ENCODE results near the gene DDR1. TPM values are rescaled to one million over a fixed set of nuclear protein-coding genes. Genes with fewer than 3 reads are reported as not detected.
A peak's percentile ranks its signal among the peaks of the same experiment; 100 is the strongest.
"Not testable (repeated sequence)": the region's sequence is repeated elsewhere in the genome, so short reads cannot be mapped to it uniquely, and the experiment has no call there.

Gene DDR1
- total RNA-seq, 4 donors from 2014 or later: 25.4 to 40.4 (median 30.9) TPM

- WGBS, 2 donors (ENCODE audit: low coverage in 1 of 2): 5 to 40% methylated on average over 2 to 4 of the region's 5 CpGs
- H3K4me1 ChIP-seq: peaks cover 3 to 32% (median 17%) of the 10 kb centered on the region in 3 donors
- TF ChIP-seq CTCF (IDR thresholded peaks at IDR 0.05) (peak in 3 of 4 experiments; percentile 63 to 72 (median 65)), POLR2AphosphoS5 (IDR thresholded peaks at IDR 0.05) (no peak)
- no peaks in the 10 kb centered on the region for H3K9me3 ChIP-seq
- no peaks in the 10 kb centered on the region for H3K27me3 ChIP-seq
- peak overlapping the region; percentile 66 to 93 (median 92) for H3K27ac ChIP-seq
- H3K4me3 ChIP-seq: no peak overlapping the region
- H3K36me3 ChIP-seq: peaks cover 0 to 69% of the 10 kb centered on the region in 2 donors
- ATAC-seq: no peak
Observed at GRCh38 chr6:30915591-30915946, 31.2 kb downstream of the DDR1 start.

DNA sequence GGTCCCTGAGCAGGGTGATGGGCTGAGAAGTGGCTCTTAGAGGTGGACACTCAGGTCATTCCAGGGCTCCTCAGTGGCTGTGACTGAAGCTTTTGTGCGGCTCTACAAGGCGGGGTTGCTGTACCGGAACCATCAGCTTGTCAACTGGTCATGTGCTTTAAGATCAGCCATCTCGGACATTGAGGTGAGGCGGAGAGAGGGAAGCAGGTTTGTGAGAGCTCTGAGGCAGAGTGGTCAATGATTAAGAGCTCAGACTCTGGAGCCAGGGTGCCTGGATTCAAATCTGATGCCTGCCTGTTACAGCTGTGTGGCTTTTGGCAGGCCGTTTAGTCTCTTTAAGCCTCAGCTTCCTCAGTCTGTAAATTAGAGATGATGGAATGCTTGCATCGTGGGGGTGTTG lies 32.7 kb downstream of the DDR1 start:
- TF ChIP-seq CTCF (IDR thresholded peaks at IDR 0.05) (no peak), POLR2A (IDR thresholded peaks at IDR 0.05) (no peak), POLR2AphosphoS5 (IDR thresholded peaks at IDR 0.05) (no peak), EP300 (IDR thresholded peaks at IDR 0.05) (no peak)
- 87 to 89% methylated on average over 4 to 5 of the region's 7 CpGs for WGBS, 2 donors (ENCODE audit: low coverage in 1 of 2)
- H3K27me3 ChIP-seq: no peaks in the 10 kb centered on the region
- no peak overlapping the region for H3K4me3 ChIP-seq
- peaks cover 3 to 32% (median 17%) of the 10 kb centered on the region in 3 donors for H3K4me1 ChIP-seq
- no peak overlapping the region for H3K27ac ChIP-seq
- H3K9me3 ChIP-seq: no peaks in the 10 kb centered on the region
- peaks cover 0 to 69% of the 10 kb centered on the region in 2 donors for H3K36me3 ChIP-seq
- ATAC-seq: no peak

- Histone ChIP-seq H3K36me3 (peaks cover 0 to 69% of the 10 kb centered on the region in 2 donors), H3K27ac (no peak overlapping the region), H3K4me3 (no peak overlapping the region), H3K27me3 (no peaks in the 10 kb centered on the region), H3K4me1 (peaks cover 3 to 32% (median 17%) of the 10 kb centered on the region in 3 donors), H3K9me3 (no peaks in the 10 kb centered on the region)
- ATAC-seq: no peak
- 84 to 90% methylated on average over 6 of the region's 8 CpGs for WGBS, 2 donors (ENCODE audit: low coverage in 1 of 2)
- TF ChIP-seq POLR2A (IDR thresholded peaks at IDR 0.05) (no peak), CTCF (IDR thresholded peaks at IDR 0.05) (no peak), POLR2AphosphoS5 (IDR thresholded peaks at IDR 0.05) (no peak), EP300 (IDR thresholded peaks at IDR 0.05) (no peak)
Observed at GRCh38 chr6:30917487-30917886, 33.2 kb downstream of the DDR1 start.

GRCh38 chr6:30918670-30919069 lies 34.4 kb downstream of the DDR1 start:
- Histone ChIP-seq H3K4me3 (no peak overlapping the region), H3K9me3 (no peaks in the 10 kb centered on the region), H3K27ac (no peak overlapping the region), H3K27me3 (no peaks in the 10 kb centered on the region), H3K4me1 (peaks cover 3 to 23% (median 14%) of the 10 kb centered on the region in 3 donors), H3K36me3 (peaks cover 0 to 73% of the 10 kb centered on the region in 2 donors)
- no peak for ATAC-seq
- 82 to 94% methylated on average over 8 of the region's 8 CpGs for WGBS, 2 donors (ENCODE audit: low coverage in 1 of 2)
- TF ChIP-seq POLR2A (IDR thresholded peaks at IDR 0.05): no peak
- no peak for TF ChIP-seq EP300 (IDR thresholded peaks at IDR 0.05)
- no peak for TF ChIP-seq CTCF (IDR thresholded peaks at IDR 0.05)
- TF ChIP-seq POLR2AphosphoS5 (IDR thresholded peaks at IDR 0.05): no peak

- WGBS, 2 donors (ENCODE audit: low coverage in 1 of 2): 87% methylated on average over 3 of the region's 7 CpGs; no CpG with 5 or more reads in 1 of the 2 donors
Observed at GRCh38 chr6:30922447-30922852, 38.1 kb downstream of the DDR1 start.

DNA sequence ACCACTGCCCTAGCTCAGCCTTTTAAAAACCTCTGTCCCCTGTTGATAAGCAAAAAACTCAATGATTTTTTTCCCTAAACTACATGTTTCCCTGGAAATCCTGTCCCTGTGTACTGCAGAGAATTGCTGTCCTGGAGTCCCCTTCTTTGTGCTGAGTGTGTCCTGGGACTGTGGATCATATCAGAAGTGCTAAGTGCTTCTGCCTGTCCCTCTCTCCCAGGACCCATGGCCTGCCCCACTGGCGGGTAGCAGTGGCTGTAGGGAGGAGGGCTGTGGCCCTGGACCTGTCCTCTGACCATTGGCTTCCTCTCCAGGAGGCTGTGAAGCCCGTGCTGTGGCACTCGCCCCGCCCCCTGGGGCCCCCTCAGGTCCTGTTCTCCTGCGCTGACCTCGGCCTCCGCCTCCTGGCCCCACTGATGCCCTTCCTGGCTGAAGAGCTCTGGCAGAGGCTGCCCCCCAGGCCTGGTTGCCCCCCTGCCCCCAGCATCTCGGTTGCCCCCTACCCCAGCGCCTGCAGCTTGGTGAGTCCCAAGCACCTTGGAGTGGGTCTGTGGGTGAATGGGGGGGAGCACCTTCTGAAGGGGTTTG lies 39.8 kb downstream of the DDR1 start:
- peaks cover 0 to 79% of the 10 kb centered on the region in 2 donors for H3K36me3 ChIP-seq
- not testable (repeated sequence) for H3K27me3 ChIP-seq, ATAC-seq, H3K9me3 ChIP-seq, H3K4me1 ChIP-seq, H3K27ac ChIP-seq, H3K4me3 ChIP-seq
- WGBS, 2 donors (ENCODE audit: low coverage in 1 of 2): no CpG with 5 or more reads among the region's 9 CpGs

More at GRCh38 chr6:30922447-30922852, 38.1 kb downstream of the DDR1 start:
- no peak for ATAC-seq
- H3K27me3 ChIP-seq: no peaks in the 10 kb centered on the region
- H3K27ac ChIP-seq: no peak overlapping the region
- no peak overlapping the region for H3K4me3 ChIP-seq
- peaks cover 0 to 96% of the 10 kb centered on the region in 2 donors for H3K36me3 ChIP-seq
- TF ChIP-seq POLR2A (IDR thresholded peaks at IDR 0.05): no peak
- H3K9me3 ChIP-seq: no peaks in the 10 kb centered on the region
- no peaks in the 10 kb centered on the region for H3K4me1 ChIP-seq

Data from gastroesophageal sphincter (tissue), 4 donors.